GM21528 (cell line): ENCODE results near the gene ERBB4.
A peak's percentile ranks its signal among the peaks of the same experiment; 100 is the strongest.
"Not testable (repeated sequence)": the region's sequence is repeated elsewhere in the genome, so short reads cannot be mapped to it uniquely, and the experiment has no call there.

Source experiments
- ATAC-seq: cut with Tn5 transposase; IDR thresholded peaks from one replicate; pipeline ENCODE4 v1.9.1; 2021; ENCODE audit warnings: mild to moderate bottlenecking, moderate library complexity; ENCODE audit not compliant: unreplicated experiment, low FRiP score

The ERBB4 gene

GRCh38 chr2:212237350-212238095 is 301.1 kb downstream of the ERBB4 start:
- no peak for ATAC-seq

- ATAC-seq: no peak
These were observed 309.8 kb downstream of the ERBB4 start for GRCh38 chr2:212228743-212229171.

- ATAC-seq: no peak
These were observed 310.8 kb downstream of the ERBB4 start for GRCh38 chr2:212227755-212228154.

- ATAC-seq: no peak
These were observed 312.5 kb downstream of the ERBB4 start for GRCh38 chr2:212226114-212226513.

GRCh38 chr2:212223696-212224095 is 314.9 kb downstream of the ERBB4 start:
- no peak for ATAC-seq

- peak; percentile 89 for ATAC-seq
These were observed 325.4 kb downstream of the ERBB4 start for GRCh38 chr2:212213191-212213590.

GRCh38 chr2:212208467-212208866 is 330.1 kb downstream of the ERBB4 start:
- ATAC-seq: no peak

- no peak for ATAC-seq
These were observed 340.8 kb downstream of the ERBB4 start for GRCh38 chr2:212197776-212198175.

GRCh38 chr2:212195626-212196025 is 343.0 kb downstream of the ERBB4 start:
- no peak for ATAC-seq

- ATAC-seq: no peak
These were observed 344.2 kb downstream of the ERBB4 start for GRCh38 chr2:212194396-212194795.

GRCh38 chr2:212193803-212194202 is 344.8 kb downstream of the ERBB4 start:
- ATAC-seq: no peak

GRCh38 chr2:212193056-212193455 is 345.5 kb downstream of the ERBB4 start:
- no peak for ATAC-seq

- ATAC-seq: not testable (repeated sequence)
These were observed 347.2 kb downstream of the ERBB4 start for GRCh38 chr2:212191438-212191837.

- no peak for ATAC-seq
These were observed 352.4 kb downstream of the ERBB4 start for GRCh38 chr2:212186166-212186565.

- ATAC-seq: no peak
These were observed 357.0 kb downstream of the ERBB4 start for GRCh38 chr2:212181646-212182045.

GRCh38 chr2:212180408-212181083 is 358.1 kb downstream of the ERBB4 start:
- ATAC-seq: no peak

- ATAC-seq: no peak
These were observed 360.9 kb downstream of the ERBB4 start for GRCh38 chr2:212177724-212178123.

GRCh38 chr2:212176151-212176550 is 362.5 kb downstream of the ERBB4 start:
- ATAC-seq: no peak

- no peak for ATAC-seq
These were observed 364.7 kb downstream of the ERBB4 start for GRCh38 chr2:212173756-212174510.

- ATAC-seq: no peak
These were observed 365.3 kb downstream of the ERBB4 start for GRCh38 chr2:212173331-212173730.

- ATAC-seq: no peak
These were observed 368.2 kb downstream of the ERBB4 start for GRCh38 chr2:212170382-212170781.
